Activated CD4-positive, CD25-positive, alpha-beta regulatory T cell treated with anti-CD3 and anti-CD28 coated beads, Interleukin-2, amount 50 U/mL, for 72 hours (primary cell): ENCODE measurements around the gene PLEKHM3.

Experiments
- DNase-seq: peaks from one replicate; pipeline ENCODE4 v3.0.0; 2021

Gene PLEKHM3

GRCh38 chr2:207883002-207883780 is 142.1 kb downstream of the PLEKHM3 start:
- DNase-seq = no peak

GRCh38 chr2:207881902-207882301 is 143.4 kb downstream of the PLEKHM3 start:
- no peak for DNase-seq

- DNase-seq = no peak
These were observed 145.8 kb downstream of the PLEKHM3 start for GRCh38 chr2:207879536-207879935.

GRCh38 chr2:207876842-207877535 is 148.3 kb downstream of the PLEKHM3 start:
- DNase-seq = no peak

GRCh38 chr2:207875473-207876212 is 149.7 kb downstream of the PLEKHM3 start:
- no peak for DNase-seq

GRCh38 chr2:207873794-207874193 is 151.5 kb downstream of the PLEKHM3 start:
- no peak for DNase-seq

GRCh38 chr2:207871911-207872310 is 153.4 kb downstream of the PLEKHM3 start:
- no peak for DNase-seq

GRCh38 chr2:207871506-207871905 is 153.8 kb downstream of the PLEKHM3 start:
- DNase-seq = no peak

GRCh38 chr2:207870814-207871213 is 154.5 kb downstream of the PLEKHM3 start:
- no peak for DNase-seq

- no peak for DNase-seq
These were observed 155.2 kb downstream of the PLEKHM3 start for GRCh38 chr2:207869784-207870778.

- DNase-seq = no peak
These were observed 156.3 kb downstream of the PLEKHM3 start for GRCh38 chr2:207868855-207869596.

- DNase-seq = no peak
These were observed 157.4 kb downstream of the PLEKHM3 start for GRCh38 chr2:207867905-207868304.

GRCh38 chr2:207867056-207867455 is 158.3 kb downstream of the PLEKHM3 start:
- no peak for DNase-seq

- no peak for DNase-seq
These were observed 160.1 kb downstream of the PLEKHM3 start for GRCh38 chr2:207865210-207865609.

- DNase-seq = no peak
These were observed 162.0 kb downstream of the PLEKHM3 start for GRCh38 chr2:207863345-207863744.

GRCh38 chr2:207861789-207862188 is 163.5 kb downstream of the PLEKHM3 start:
- DNase-seq = no peak

- no peak for DNase-seq
These were observed 164.6 kb downstream of the PLEKHM3 start for GRCh38 chr2:207860685-207861084.

- no peak for DNase-seq
These were observed 169.7 kb downstream of the PLEKHM3 start for GRCh38 chr2:207855591-207855990.

- DNase-seq = no peak
These were observed 170.6 kb downstream of the PLEKHM3 start for GRCh38 chr2:207854484-207855440.

- DNase-seq = no peak
These were observed 172.5 kb downstream of the PLEKHM3 start for GRCh38 chr2:207852791-207853190.
